ENCODE data around the gene PROK2. TPM values are rescaled to one million over a fixed set of nuclear protein-coding genes. Genes with fewer than 3 reads are reported as not detected.

Gene PROK2
- total and polyA plus RNA-seq, 4 donors: 0.24 to 0.84 (median 0.41) TPM

- H3K4me3 ChIP-seq (ENCODE audit: low read depth in 1 of 3, low read length in 3 of 3): peak within 1 kb of the TSS; percentile 77 to 87 (median 87)
- H3K9me3 ChIP-seq (ENCODE audit: control insufficient read depth in 4 of 4, low read length in 3 of 4): no peaks in the 10 kb centered on the region
- peak within 1 kb of the TSS; percentile 52 to 70 for H3K27ac ChIP-seq (ENCODE audit: low read depth in 1 of 2, low read length in 2 of 2)
- H3K36me3 ChIP-seq (ENCODE audit: control insufficient read depth in 4 of 4, insufficient read depth in 3 of 4, low read depth in 1 of 4, low read length in 3 of 4): no peaks in the 10 kb centered on the region
- H3K4me1 ChIP-seq (ENCODE audit: control insufficient read depth in 4 of 4, insufficient read depth in 4 of 4, low read length in 3 of 4): peaks cover 0 to 23% (median 13%) of the 10 kb centered on the region in 4 donors
- TF ChIP-seq RXRA (IDR thresholded peaks at IDR 0.05): no peak
- TF ChIP-seq MAX (IDR thresholded peaks at IDR 0.05): no peak
- TF ChIP-seq TAF1 (conservative IDR thresholded peaks at IDR 0.05): no peak
- no peak for TF ChIP-seq CTCF (IDR thresholded peaks at IDR 0.05; ENCODE audit: low read depth, low read length, missing input control)
- TF ChIP-seq FOXA1 (IDR thresholded peaks at IDR 0.05): no peak
- no peak for TF ChIP-seq HNF4A (conservative IDR thresholded peaks at IDR 0.05)
- TF ChIP-seq RAD21 (IDR thresholded peaks at IDR 0.05): no peak
- no peak for TF ChIP-seq SP1 (IDR thresholded peaks at IDR 0.05)
- no peak for TF ChIP-seq HNF4G (IDR thresholded peaks at IDR 0.05)
- TF ChIP-seq NR2F2 (IDR thresholded peaks at IDR 0.05): no peak
- no peak for TF ChIP-seq GABPA (IDR thresholded peaks at IDR 0.05 in 1 of 2, conservative IDR thresholded peaks at IDR 0.05 in 1 of 2)
- TF ChIP-seq, protein P1, sequence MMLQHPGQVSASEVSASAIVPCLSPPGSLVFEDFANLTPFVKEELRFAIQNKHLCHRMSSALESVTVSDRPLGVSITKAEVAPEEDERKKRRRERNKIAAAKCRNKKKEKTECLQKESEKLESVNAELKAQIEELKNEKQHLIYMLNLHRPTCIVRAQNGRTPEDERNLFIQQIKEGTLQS (IDR thresholded peaks at IDR 0.05): no peak
- TF ChIP-seq, protein P2, sequence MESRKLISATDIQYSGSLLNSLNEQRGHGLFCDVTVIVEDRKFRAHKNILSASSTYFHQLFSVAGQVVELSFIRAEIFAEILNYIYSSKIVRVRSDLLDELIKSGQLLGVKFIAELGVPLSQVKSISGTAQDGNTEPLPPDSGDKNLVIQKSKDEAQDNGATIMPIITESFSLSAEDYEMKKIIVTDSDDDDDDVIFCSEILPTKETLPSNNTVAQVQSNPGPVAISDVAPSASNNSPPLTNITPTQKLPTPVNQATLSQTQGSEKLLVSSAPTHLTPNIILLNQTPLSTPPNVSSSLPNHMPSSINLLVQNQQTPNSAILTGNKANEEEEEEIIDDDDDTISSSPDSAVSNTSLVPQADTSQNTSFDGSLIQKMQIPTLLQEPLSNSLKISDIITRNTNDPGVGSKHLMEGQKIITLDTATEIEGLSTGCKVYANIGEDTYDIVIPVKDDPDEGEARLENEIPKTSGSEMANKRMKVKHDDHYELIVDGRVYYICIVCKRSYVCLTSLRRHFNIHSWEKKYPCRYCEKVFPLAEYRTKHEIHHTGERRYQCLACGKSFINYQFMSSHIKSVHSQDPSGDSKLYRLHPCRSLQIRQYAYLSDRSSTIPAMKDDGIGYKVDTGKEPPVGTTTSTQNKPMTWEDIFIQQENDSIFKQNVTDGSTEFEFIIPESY (IDR thresholded peaks at IDR 0.05): no peak
- TF ChIP-seq REST (IDR thresholded peaks at IDR 0.05): no peak
- no peak for TF ChIP-seq EGR1 (IDR thresholded peaks at IDR 0.05; ENCODE audit: low read depth in 2 of 2)
- no peak for TF ChIP-seq JUND (IDR thresholded peaks at IDR 0.05)
- TF ChIP-seq FOXA2 (IDR thresholded peaks at IDR 0.05): no peak
- TF ChIP-seq YY1 (IDR thresholded peaks at IDR 0.05): no peak
- peak within 1 kb of the TSS; percentile 62 to 78 for H3K9ac ChIP-seq (ENCODE audit: low read depth in 1 of 2, low read length in 2 of 2)
- WGBS: 4% methylated on average over 80 of the region's 80 CpGs
- H3K27me3 ChIP-seq (ENCODE audit: control insufficient read depth in 4 of 4, insufficient read depth in 4 of 4, low read length in 3 of 4): no peaks in the 10 kb centered on the region
- no peak for DNase-seq (ENCODE audit: low spot score)
These were observed 59.5 kb downstream of the PROK2 start, which contains the start of gene EIF4E3 for GRCh38 chr3:71725271-71725991. TSS of gene EIF4E3 (minus strand) at chr3:71725402. CDS start at chr3:71725367, 35 bp downstream.
